IMR-90 (cell line): Measurements from ENCODE around the gene UBL4A. TPM values are rescaled to one million over a fixed set of nuclear protein-coding genes. Genes with fewer than 3 reads are reported as not detected.
A peak's percentile ranks its signal among the peaks of the same experiment; 100 is the strongest.

ENCODE experiments used
- ATAC-seq: fragments of 200-7000 bp; cut with Tn5 transposase; 2 replicates; pipeline ENCODE4 v1.9.1; 2020; ENCODE audit warnings: low read depth, mild to moderate bottlenecking, moderate library complexity
- BruUV-seq: library from RNA; stranded (reverse); fragments of 400-500 nt; replicated peaks from 2 replicates; lab custom pipeline; 2021; lab: Mats Ljungman, UMichigan
- CTCF ChIA-PET: fragments of 300-600 bp; formaldehyde crosslinking; extraction: SDS; loops from one replicate; lab custom pipeline; 2021; ENCODE audit warnings: antibody characterized with exemption; lab: Yijun Ruan, JAX
- POLR2A ChIA-PET: fragments of 300-600 bp; sonication (Branson Sonifier 250); formaldehyde crosslinking; loops from one replicate; lab custom pipeline; 2022; ENCODE audit warnings: antibody characterized with exemption; ENCODE audit not compliant: unreplicated experiment; lab: Charles Lee
- DNase-seq: peaks from one replicate; pipeline ENCODE4 v3.0.0; 2013
- H2AFZ ChIP-seq: replicated peaks from 2 replicates; pipeline ENCODE3; 2013; ENCODE audit warnings: low read length, mild to moderate bottlenecking; ENCODE audit not compliant: poor library complexity
- H2AK5ac ChIP-seq: 2 replicates; pipeline ENCODE4 v1.6.1; 2013; ENCODE audit warnings: low read depth, low read length, inconsistent platforms
- H2AK9ac ChIP-seq: replicated peaks from 2 replicates; pipeline ENCODE3; 2013; ENCODE audit warnings: mild to moderate bottlenecking, low read depth, low read length, moderate library complexity; ENCODE audit not compliant: poor library complexity
- H2BK120ac ChIP-seq: 2 replicates; pipeline ENCODE4 v1.6.1; 2013; ENCODE audit warnings: low read depth, low read length, inconsistent platforms
- H2BK15ac ChIP-seq: 3 replicates; pipeline ENCODE4 v1.6.1; 2013; ENCODE audit warnings: low read depth, low read length, inconsistent platforms
- H2BK20ac ChIP-seq: 2 replicates; pipeline ENCODE4 v1.6.1; 2013; ENCODE audit warnings: low read depth, mild to moderate bottlenecking, inconsistent platforms, low read length, moderate library complexity
- H2BK5ac ChIP-seq: 2 replicates; pipeline ENCODE4 v1.6.1; 2013; ENCODE audit warnings: mild to moderate bottlenecking, low read depth, low read length, inconsistent platforms; ENCODE audit not compliant: poor library complexity, severe bottlenecking
- H3K14ac ChIP-seq: replicated peaks from 2 replicates; pipeline ENCODE4 v1.6.1; 2013; ENCODE audit warnings: low read depth, low read length, inconsistent platforms
- H3K18ac ChIP-seq: 2 replicates; pipeline ENCODE4 v1.6.1; 2013; ENCODE audit warnings: low read depth, low read length, control low read depth
- H3K23ac ChIP-seq: 2 replicates; pipeline ENCODE4 v1.6.1; 2013; ENCODE audit warnings: low read depth, low read length, inconsistent platforms
- H3K27ac ChIP-seq: 2 replicates; pipeline ENCODE4 v1.5.1; 2013; ENCODE audit warnings: mild to moderate bottlenecking, control low read depth, low read length; ENCODE audit not compliant: insufficient read depth
- H3K27me3 ChIP-seq: 2 replicates; pipeline ENCODE4 v1.6.1; 2013; ENCODE audit warnings: low read length; ENCODE audit not compliant: control insufficient read depth, insufficient read depth
- H3K36me3 ChIP-seq: 2 replicates; pipeline ENCODE4 v1.6.1; 2013; ENCODE audit warnings: low read length, mixed read lengths; ENCODE audit not compliant: control insufficient read depth, insufficient read depth
- H3K4ac ChIP-seq: 2 replicates; pipeline ENCODE4 v1.6.1; 2013; ENCODE audit warnings: low read depth, low read length, inconsistent platforms
- H3K4me1 ChIP-seq: 2 replicates; pipeline ENCODE4 v1.6.1; 2013; ENCODE audit warnings: low read length, mixed read lengths; ENCODE audit not compliant: control insufficient read depth, insufficient read depth
- H3K4me2 ChIP-seq: 2 replicates; pipeline ENCODE4 v1.6.1; 2013; ENCODE audit warnings: low read depth, mild to moderate bottlenecking, control low read depth, low read length, moderate library complexity
- H3K4me3 ChIP-seq: 2 replicates; pipeline ENCODE4 v1.5.1; 2013; ENCODE audit warnings: low read depth, mild to moderate bottlenecking, control low read depth, low read length, moderate library complexity; ENCODE audit not compliant: insufficient read depth
- H3K56ac ChIP-seq: 2 replicates; pipeline ENCODE4 v1.6.1; 2013; ENCODE audit warnings: low read length, inconsistent platforms; ENCODE audit not compliant: insufficient read depth; ENCODE audit errors: extremely low read depth
- H3K79me1 ChIP-seq, 2 experiments: 2 replicates each; pipeline ENCODE4 v1.6.1; 2013; ENCODE audit warnings: low read length in 2 of 2, inconsistent platforms in 1 of 2, low read depth in 1 of 2
- H3K9ac ChIP-seq: 2 replicates; pipeline ENCODE4 v1.6.1; 2013; ENCODE audit warnings: low read depth, low read length, control low read depth
- H3K9me1 ChIP-seq: 2 replicates; pipeline ENCODE4 v1.6.1; 2013; ENCODE audit warnings: low read length, inconsistent platforms; ENCODE audit not compliant: insufficient read depth
- H3K9me3 ChIP-seq: 2 replicates; pipeline ENCODE4 v1.6.1; 2013; ENCODE audit warnings: low read length; ENCODE audit not compliant: control insufficient read depth, insufficient read depth
- H4K20me1 ChIP-seq: 2 replicates; pipeline ENCODE4 v1.6.1; 2013; ENCODE audit warnings: low read length, inconsistent platforms; ENCODE audit not compliant: insufficient read depth
- H4K5ac ChIP-seq: 2 replicates; pipeline ENCODE4 v1.6.1; 2013; ENCODE audit warnings: mild to moderate bottlenecking, low read depth, low read length, control low read depth
- H4K8ac ChIP-seq, 2 experiments: 2 replicates each; pipeline ENCODE4 v1.6.1; 2013; ENCODE audit warnings: low read depth in 2 of 2, low read length in 2 of 2, control low read depth in 1 of 2, inconsistent platforms in 1 of 2
- H4K91ac ChIP-seq: 2 replicates; pipeline ENCODE4 v1.6.1; 2013; ENCODE audit warnings: low read depth, low read length, inconsistent platforms; ENCODE audit not compliant: insufficient read depth
- CEBPB ChIP-seq: IDR thresholded peaks from 2 replicates; pipeline ENCODE4 v1.6.1; 2012; ENCODE audit warnings: low read depth, low read length, improper control_type of control experiment
- CTCF ChIP-seq: conservative IDR thresholded peaks from 2 replicates; pipeline ENCODE4 v1.5.1; 2012; ENCODE audit warnings: mild to moderate bottlenecking, low read depth, low read length, improper control_type of control experiment
- FOS ChIP-seq: fragments of 150-350 bp; IDR thresholded peaks from 2 replicates; pipeline ENCODE4 v1.6.1; 2016; ENCODE audit warnings: low read depth, low read length
- MAZ ChIP-seq: IDR thresholded peaks from 2 replicates; pipeline ENCODE4 v1.6.1; 2012; ENCODE audit warnings: low read depth, mild to moderate bottlenecking, low read length, improper control_type of control experiment, moderate library complexity, borderline replicate concordance
- MXI1 ChIP-seq: IDR thresholded peaks from 2 replicates; pipeline ENCODE4 v1.6.1; 2012; ENCODE audit warnings: low read depth, mild to moderate bottlenecking, low read length, moderate library complexity, borderline replicate concordance
- SMC3 ChIP-seq: fragments of 150-350 bp; IDR thresholded peaks from 2 replicates; pipeline ENCODE4 v1.6.1; 2016; ENCODE audit warnings: low read depth, mild to moderate bottlenecking, antibody characterized with exemption, low read length, moderate library complexity
- WGBS, 2 experiments: methylation state at CpG; one replicate each; pipeline versions ENCODE4 v1.1.5 to v1.1.7; 2013; ENCODE audit warnings: missing lambda C conversion rate in 2 of 2; ENCODE audit not compliant: insufficient read length in 1 of 2; ENCODE audit errors: extremely low coverage in 2 of 2; 5-methylcytosine and 5-hydroxymethylcytosine counted together
- dilution Hi-C: fragments of 300-500 bp; cut with HindIII; formaldehyde crosslinking; loops from one replicate; pipeline ENCODE4 v1.14.3; 2018; ENCODE audit warnings: low sequenced_read_pairs; ENCODE audit not compliant: unreplicated experiment
- in situ Hi-C: fragments of 300-500 bp; cut with MboI; formaldehyde crosslinking; loops from 3 replicates; pipeline ENCODE4 v1.14.3; 2019; ENCODE audit warnings: low sequenced_read_pairs, inconsistent platforms, mixed read lengths
- intact Hi-C: fragments of 100-400 bp; cut with micrococcal nuclease; formaldehyde crosslinking; loops from 2 replicates; pipeline ENCODE4 v1.10.0; 2022
- polyA plus RNA-seq, 3 experiments: library from polyadenylated mRNA; depleted of rRNA; stranded (reverse); fragments of >200 nt; gene quantifications; 2 replicates each; pipeline ENCODE4 v1.2.3, GENCODE V29; 2012; ENCODE audit warnings: low replicate concordance in 1 of 3
- total RNA-seq: library from RNA; depleted of rRNA; stranded (reverse); fragments of >200 nt; gene quantifications from 2 replicates; pipeline ENCODE4 v1.2.3, GENCODE V29; 2012

The UBL4A gene
- total and polyA plus RNA-seq, 2 of the 4 experiments (the other 2 are of a cell fraction) = 24.6 to 28.3 TPM

- no peaks in the 10 kb centered on the region for H3K9me1 ChIP-seq
- H3K4me2 ChIP-seq = peak overlapping the region; percentile 83; the same call in 1 of the 2 replicates
- peak overlapping the region; percentile 74 for H3K4me3 ChIP-seq
- ATAC-seq = no peak
- no peak overlapping the region; the same call in 1 of the 2 replicates for H3K27ac ChIP-seq
- no peak overlapping the region for H4K8ac ChIP-seq
- no peak overlapping the region for H2BK20ac ChIP-seq
- no peak overlapping the region for H2BK5ac ChIP-seq
- no peak overlapping the region for H2BK120ac ChIP-seq
- H3K18ac ChIP-seq = no peak overlapping the region
- H3K23ac ChIP-seq = no peak overlapping the region; the same call in 1 of the 2 replicates
- CTCF ChIA-PET = interaction anchor here (1.9 kb wide), 1 partner anchor 67 kb away, joined by 5 read pairs; no protein-coding TSS in a partner anchor
- POLR2A ChIA-PET = no interaction called here
- peaks cover 43% of the 10 kb centered on the region for H3K36me3 ChIP-seq
- no peak overlapping the region for H4K91ac ChIP-seq
- no peak overlapping the region for H3K4ac ChIP-seq
- no peak overlapping the region for H2AK5ac ChIP-seq
- in situ Hi-C loops = no loop called here
- no peak overlapping the region for H2AFZ ChIP-seq
- dilution Hi-C loops = no loop called here
- H4K20me1 ChIP-seq = peaks cover 39% of the 10 kb centered on the region
- intact Hi-C loops = no loop called here
- BruUV-seq = no TSS peak
- H3K4me1 ChIP-seq = peaks cover 4% of the 10 kb centered on the region; the same call in 1 of the 2 replicates
- H3K9me3 ChIP-seq = no peaks in the 10 kb centered on the region; the same call in 1 of the 2 replicates
- H3K79me1 ChIP-seq = peaks cover 0 to 16% of the 10 kb centered on the region in 2 experiments; a peak in 3 of 4 replicates
- 85% methylated on average over 16 of the region's 26 CpGs; no CpG with 5 or more reads in 1 of the 2 experiments for WGBS, 2 experiments
- no peak overlapping the region for H4K5ac ChIP-seq
- no peak overlapping the region for H2AK9ac ChIP-seq
- H3K9ac ChIP-seq = no peak overlapping the region; the same call in 1 of the 2 replicates
- TF ChIP-seq CTCF (no peak), MAZ (no peak), SMC3 (no peak), MXI1 (no peak), CEBPB (no peak), FOS (no peak)
- no peak overlapping the region for H3K14ac ChIP-seq
- H3K27me3 ChIP-seq = no peaks in the 10 kb centered on the region
- H3K56ac ChIP-seq = no peak overlapping the region
- DNase-seq = no peak
- H2BK15ac ChIP-seq = no peak overlapping the region
Observed at GRCh38 chrX:154460326-154460725, 26.1 kb downstream of the UBL4A start.
